GM18951 (cell line): ENCODE results near the gene SHOX.

Experiments
- POLR2A ChIP-seq: IDR thresholded peaks from 4 replicates; pipeline ENCODE4 v1.6.1; 2011; ENCODE audit warnings: mild to moderate bottlenecking; ENCODE audit not compliant: insufficient read length, insufficient read depth; ENCODE audit errors: extremely low read depth
- in situ Hi-C: fragments of 300-500 bp; cut with MboI; formaldehyde crosslinking; loops from one replicate; pipeline ENCODE4 v1.12.0; 2022; ENCODE audit warnings: low sequenced_read_pairs, mixed read lengths, inconsistent platforms; ENCODE audit not compliant: unreplicated experiment

The SHOX gene

GRCh38 chrX:627510-627981, 3.0 kb upstream of the SHOX start:
- in situ Hi-C loops, result no loop called here
- no peak for TF ChIP-seq POLR2A

- TF ChIP-seq POLR2A, result no peak
- in situ Hi-C loops, result no loop called here
Observed at GRCh38 chrX:627995-628394, 2.6 kb upstream of the SHOX start.

DNA sequence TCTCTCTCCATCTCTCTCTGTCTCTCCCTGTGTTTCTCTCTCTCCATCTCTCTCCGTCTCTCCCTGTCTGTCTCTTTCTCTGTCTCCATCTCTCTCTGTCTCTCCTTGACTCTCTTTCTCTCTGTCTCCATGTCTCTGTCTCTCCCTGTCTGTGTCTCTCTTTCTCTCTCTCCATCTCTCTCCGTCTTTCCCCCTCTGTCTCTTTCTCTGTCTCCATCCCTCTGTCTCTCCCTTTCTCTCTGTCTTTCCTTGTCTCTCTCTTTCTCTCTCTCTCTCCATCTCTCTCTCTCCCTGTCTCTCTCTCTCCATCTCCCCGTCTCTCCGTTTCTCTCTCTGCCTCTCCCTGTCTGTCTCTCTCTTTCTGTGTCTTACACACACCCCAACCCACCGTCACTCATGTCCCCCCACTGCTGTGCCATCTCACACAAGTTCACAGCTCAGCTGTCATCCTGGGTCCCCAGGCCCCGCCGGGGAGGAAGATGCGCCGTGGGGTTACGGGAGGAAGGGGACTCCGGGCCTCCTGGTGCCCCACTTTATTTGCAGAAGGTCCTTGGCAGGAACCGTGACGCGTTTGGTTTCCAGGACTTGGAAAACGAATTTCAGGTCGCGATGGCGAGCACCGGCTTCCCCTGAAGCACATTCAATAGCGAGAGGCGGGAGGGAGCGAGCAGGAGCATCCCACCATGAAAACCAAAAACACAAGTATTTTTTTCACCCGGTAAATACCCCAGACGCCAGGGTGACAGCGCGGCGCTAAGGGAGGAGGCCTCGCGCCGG, 1.2 kb upstream of the SHOX start:
- no peak for TF ChIP-seq POLR2A
- in situ Hi-C loops, result no loop called here

DNA sequence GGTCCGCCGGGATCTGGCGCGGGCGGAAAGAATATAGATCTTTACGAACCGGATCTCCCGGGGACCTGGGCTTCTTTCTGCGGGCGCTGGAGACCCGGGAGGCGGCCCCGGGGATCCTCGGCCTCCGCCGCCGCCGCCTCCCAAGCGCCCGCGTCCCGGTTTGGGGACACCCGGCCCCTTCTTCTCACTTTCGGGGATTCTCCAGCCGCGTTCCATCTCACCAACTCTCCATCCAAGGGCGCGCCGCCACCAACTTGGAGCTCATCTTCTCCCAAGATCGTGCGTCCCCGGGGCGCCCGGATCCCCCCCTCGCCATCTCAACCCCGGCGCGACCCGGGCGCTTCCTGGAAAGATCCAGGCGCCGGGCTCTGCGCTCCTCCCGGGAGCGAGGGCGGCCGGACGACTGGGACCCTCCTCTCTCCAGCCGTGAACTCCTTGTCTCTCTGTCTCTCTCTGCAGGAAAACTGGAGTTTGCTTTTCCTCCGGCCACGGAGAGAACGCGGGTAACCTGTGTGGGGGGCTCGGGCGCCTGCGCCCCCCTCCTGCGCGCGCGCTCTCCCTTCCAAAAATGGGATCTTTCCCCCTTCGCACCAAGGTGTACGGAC, 482 bp upstream of the SHOX start:
- in situ Hi-C loops, result no loop called here
- TF ChIP-seq POLR2A, result no peak

DNA sequence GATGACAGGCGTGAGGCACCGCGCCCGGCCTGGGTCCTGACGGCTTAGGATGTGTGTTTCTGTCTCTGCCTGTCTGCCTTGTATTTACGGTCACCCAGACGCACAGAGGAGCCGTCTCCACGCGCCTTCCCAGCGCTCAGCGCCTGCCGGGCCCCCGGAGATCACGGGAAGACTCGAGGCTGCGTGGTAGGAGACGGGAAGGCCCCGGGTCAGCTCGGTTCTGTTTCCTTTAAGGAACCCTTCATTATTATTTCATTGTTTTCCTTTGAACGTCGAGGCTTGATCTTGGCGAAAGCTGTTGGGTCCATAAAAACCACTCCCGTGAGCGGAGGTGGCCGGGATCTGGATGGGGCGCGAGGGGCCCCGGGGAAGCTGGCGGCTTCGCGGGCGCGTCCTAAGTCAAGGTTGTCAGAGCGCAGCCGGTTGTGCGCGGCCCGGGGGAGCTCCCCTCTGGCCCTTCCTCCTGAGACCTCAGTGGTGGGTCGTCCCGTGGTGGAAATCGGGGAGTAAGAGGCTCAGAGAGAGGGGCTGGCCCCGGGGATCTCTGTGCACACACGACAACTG, 1.3 kb downstream of the SHOX start:
- in situ Hi-C loops, result no loop called here
- no peak for TF ChIP-seq POLR2A

DNA sequence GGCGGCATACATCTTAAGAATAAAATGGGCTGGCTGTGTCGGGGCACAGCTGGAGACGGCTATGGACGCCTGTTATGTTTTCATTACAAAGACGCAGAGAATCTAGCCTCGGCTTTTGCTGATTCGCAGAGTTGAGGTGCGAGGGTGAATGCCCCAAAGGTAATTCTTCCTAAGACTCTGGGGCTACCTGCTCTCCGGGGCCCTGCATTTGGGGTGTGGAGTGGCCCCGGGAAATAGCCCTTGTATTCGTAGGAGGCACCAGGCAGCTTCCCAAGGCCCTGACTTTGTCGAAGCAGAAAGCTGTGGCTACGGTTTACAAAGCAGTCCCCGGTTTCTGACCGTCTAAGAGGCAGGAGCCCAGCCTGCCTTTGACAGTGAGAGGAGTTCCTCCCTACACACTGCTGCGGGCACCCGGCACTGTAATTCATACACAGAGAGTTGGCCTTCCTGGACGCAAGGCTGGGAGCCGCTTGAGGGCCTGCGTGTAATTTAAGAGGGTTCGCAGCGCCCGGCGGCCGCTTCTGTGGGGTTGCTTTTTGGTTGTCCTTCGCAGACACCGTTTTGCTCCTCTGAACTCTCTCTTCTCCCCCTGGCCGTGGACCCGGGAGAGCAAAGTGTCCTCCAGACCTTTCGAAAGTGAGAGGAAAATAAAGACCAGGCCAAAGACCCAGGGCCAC, 1.9 kb downstream of the SHOX start:
- in situ Hi-C loops, result no loop called here

DNA sequence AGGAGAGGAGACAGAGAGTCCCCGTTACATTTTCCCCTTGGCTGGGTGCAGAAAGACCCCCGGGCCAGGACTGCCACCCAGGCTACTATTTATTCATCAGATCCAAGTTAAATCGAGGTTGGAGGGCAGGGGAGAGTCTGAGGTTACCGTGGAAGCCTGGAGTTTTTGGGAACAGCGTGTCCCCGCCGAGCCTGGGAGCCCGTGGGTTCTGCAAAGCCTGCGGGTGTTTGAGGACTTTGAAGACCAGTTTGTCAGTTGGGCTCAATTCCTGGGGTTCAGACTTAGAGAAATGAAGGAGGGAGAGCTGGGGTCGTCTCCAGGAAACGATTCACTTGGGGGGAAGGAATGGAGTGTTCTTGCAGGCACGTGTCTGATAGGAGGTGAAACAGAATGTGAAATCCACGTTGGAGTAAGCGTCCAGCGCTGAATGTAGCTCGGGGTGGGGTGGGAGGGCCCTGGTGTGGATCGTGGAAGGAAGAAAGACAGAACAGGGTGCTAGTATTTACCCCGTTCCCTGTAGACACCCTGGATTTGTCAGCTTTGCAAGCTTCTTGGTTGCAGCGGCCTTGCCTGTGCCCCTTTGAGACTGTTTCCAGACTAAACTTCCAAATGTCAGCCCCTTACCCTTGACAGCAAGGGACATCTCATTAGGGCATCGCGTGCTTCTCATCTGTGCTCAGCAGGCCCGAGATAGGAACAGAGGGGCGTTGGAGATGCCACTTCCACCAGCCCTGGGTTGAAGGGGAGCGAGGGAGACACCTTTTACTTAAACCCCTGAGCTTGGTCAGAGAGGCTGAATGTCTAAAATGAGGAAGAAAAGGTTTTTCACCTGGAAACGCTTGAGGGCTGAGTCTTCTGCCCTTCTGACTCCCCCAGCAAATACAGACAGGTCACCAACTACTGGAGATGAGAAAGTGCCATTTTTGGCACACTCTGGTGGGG, 2.7 kb downstream of the SHOX start:
- TF ChIP-seq POLR2A, result no peak

More for the DNA sequence above, 1.9 kb downstream of the SHOX start:
- TF ChIP-seq POLR2A, result no peak

GRCh38 chrX:633985-634958, 3.7 kb downstream of the SHOX start:
- TF ChIP-seq POLR2A, result no peak
- in situ Hi-C loops, result no loop called here

More for the DNA sequence above, 2.7 kb downstream of the SHOX start:
- in situ Hi-C loops, result no loop called here

DNA sequence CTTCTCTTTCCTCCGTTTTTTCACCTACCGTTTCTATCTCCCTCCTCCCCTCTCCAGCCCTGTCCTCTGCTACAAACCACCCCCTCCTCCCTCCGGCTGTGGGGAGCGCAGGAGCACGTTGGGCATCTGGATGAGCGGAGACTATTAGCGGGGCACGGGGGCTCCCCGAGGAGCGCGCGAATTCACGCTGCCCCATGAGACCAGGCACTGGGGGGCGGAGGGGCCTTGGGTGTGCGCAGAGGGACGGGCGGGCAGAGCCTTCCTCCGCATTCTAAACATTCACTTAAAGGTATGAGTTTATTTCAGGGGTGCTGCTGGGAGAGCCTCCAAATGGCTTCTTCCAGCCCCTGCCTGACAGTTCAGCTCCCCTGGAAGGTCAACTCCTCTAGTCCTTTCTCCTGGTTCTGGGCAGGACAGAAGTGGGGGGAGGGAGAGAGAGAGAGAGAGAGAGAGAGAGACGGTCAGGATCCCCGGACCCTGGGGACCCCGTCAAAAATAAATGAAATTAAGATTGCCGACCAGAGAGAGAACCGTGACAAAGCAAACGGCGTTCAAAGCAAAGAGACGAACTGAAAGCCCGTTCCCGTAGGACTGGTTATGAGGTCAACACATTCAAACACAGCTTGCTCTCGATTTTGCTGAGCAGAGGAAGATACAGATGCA, 5.0 kb downstream of the SHOX start:
- no peak for TF ChIP-seq POLR2A
- in situ Hi-C loops, result no loop called here

GRCh38 chrX:636981-637659, 6.5 kb downstream of the SHOX start:
- in situ Hi-C loops, result no loop called here
- TF ChIP-seq POLR2A, result no peak

DNA sequence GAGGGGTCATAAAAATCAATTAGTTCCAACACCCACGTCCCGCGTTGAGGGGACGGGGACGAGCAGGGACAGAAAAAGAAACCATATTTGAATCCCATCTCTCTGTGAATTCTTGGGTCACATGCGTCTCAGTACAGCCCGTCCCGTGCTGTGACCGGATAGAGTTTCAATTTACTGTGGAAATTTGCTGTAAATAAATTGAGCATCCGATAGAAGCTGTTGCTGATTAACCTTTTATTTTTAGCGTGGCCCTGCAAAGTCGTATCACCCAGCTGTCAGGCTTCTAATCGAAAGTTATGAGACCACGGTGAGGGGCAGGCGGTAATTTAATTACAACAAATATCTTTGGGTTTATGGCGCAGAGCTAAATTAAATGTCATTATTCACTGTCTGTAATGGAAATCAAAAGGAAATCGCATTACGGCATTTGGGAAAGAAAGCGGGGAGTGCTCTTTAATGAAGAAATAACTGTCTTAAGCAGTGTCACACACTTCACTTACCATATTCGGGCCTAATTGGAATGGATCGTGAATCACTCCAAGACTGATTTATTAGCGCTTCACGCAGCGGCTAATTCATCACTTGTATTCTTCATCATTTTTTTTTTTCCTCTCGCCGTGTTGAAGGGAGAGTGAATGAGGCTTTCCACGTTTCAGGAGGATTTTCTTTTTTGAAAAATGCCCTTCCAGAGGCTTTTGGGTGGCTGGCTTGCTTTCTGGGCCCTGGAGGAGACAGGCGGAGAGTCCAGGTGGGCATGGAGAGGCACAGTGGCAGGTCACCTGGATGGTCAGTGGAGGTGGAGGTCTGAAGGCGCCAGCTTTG, 7.3 kb downstream of the SHOX start:
- no peak for TF ChIP-seq POLR2A
- in situ Hi-C loops, result no loop called here
